Lung (tissue), 12 donors: ENCODE measurements around the gene C1orf210. TPM values are rescaled to one million over a fixed set of nuclear protein-coding genes. Genes with fewer than 3 reads are reported as not detected.
A peak's percentile ranks its signal among the peaks of the same experiment; 100 is the strongest.

Experiments used
- ATAC-seq: fragments of 200-7000 bp; cut with Tn5 transposase; one replicate; pipeline ENCODE4 v1.9.1; 2020; ENCODE audit warnings: moderate number of reproducible peaks; ENCODE audit not compliant: insufficient read depth, low FRiP score
- DNase-seq, 3 donors: peaks; one replicate each; pipeline ENCODE4 v3.0.0-alpha.2; 2013 to 2017
- H3K27ac ChIP-seq, 2 donors: one replicate each; pipeline ENCODE4 v1.5.1; 2013; ENCODE audit warnings: mild to moderate bottlenecking in 2 of 2, moderate library complexity in 2 of 2, control low read depth in 1 of 2, inconsistent platforms in 1 of 2, low read depth in 1 of 2, low read length in 1 of 2
- H3K27me3 ChIP-seq, 3 donors: one replicate each; pipeline ENCODE4 v1.5.1; 2013; ENCODE audit warnings: low read length in 2 of 3; ENCODE audit not compliant: control insufficient read depth in 3 of 3, insufficient read depth in 3 of 3
- H3K36me3 ChIP-seq, 4 donors: one replicate each; pipeline ENCODE4 v1.5.1; 2013; ENCODE audit warnings: low read length in 4 of 4, mild to moderate bottlenecking in 1 of 4, moderate library complexity in 1 of 4; ENCODE audit not compliant: control insufficient read depth in 4 of 4, insufficient read depth in 4 of 4
- H3K4me1 ChIP-seq, 5 donors: one replicate each; pipeline ENCODE4 v1.5.1; 2013; ENCODE audit warnings: low read length in 5 of 5, mild to moderate bottlenecking in 2 of 5, moderate library complexity in 1 of 5; ENCODE audit not compliant: control insufficient read depth in 5 of 5, insufficient read depth in 5 of 5
- H3K4me3 ChIP-seq: one replicate; pipeline ENCODE4 v1.5.1; 2013; ENCODE audit warnings: mild to moderate bottlenecking, control low read depth, moderate library complexity
- H3K9ac ChIP-seq, 2 donors: one replicate each; pipeline ENCODE4 v1.5.1; 2013; ENCODE audit warnings: low read length in 2 of 2, control low read depth in 1 of 2; ENCODE audit not compliant: insufficient read depth in 1 of 2
- H3K9me3 ChIP-seq, 4 donors: one replicate each; pipeline ENCODE4 v1.5.1; 2013; ENCODE audit warnings: low read length in 3 of 4, mild to moderate bottlenecking in 1 of 4, moderate library complexity in 1 of 4; ENCODE audit not compliant: control insufficient read depth in 4 of 4, insufficient read depth in 3 of 4
- CTCF ChIP-seq: IDR thresholded peaks from 2 replicates; pipeline ENCODE4 v1.5.1; 2012; ENCODE audit warnings: mild to moderate bottlenecking; ENCODE audit errors: control extremely low read depth, extremely low read depth
- WGBS, 2 donors: extraction: QIAGEN DNeasy Blood & Tissue Kit; methylation state at CpG; one replicate each; pipeline ENCODE4 v1.1.7; 2013; 5-methylcytosine and 5-hydroxymethylcytosine counted together
- polyA plus RNA-seq, 2 donors: library from polyadenylated mRNA; stranded (reverse); fragments of 200-250 nt; gene quantifications; one replicate each; pipeline ENCODE4 v1.2.1, GENCODE V29; 2013
- total RNA-seq, 2 donors: library from RNA; depleted of rRNA in 1 of 2; stranded (reverse); fragments of >200 nt in 1 of 2; gene quantifications; one replicate each; pipeline ENCODE4 v1.2.1, GENCODE V29; 2014 to 2021
- donor health status: control.
- donor health status: control.
- donor health status: Bipolar disorder and iron deficiency.
- donor health status: healthy.
- donor health status: DM: yes; HTN: yes; CAD: no.

The C1orf210 gene
- total and polyA plus RNA-seq, 4 donors = 10.4 to 25.9 (median 21.0) TPM

GRCh38 chr1:43298055-43298454, 12.7 kb upstream of the C1orf210 start:
- peaks cover 2 to 26% (median 15%) of the 10 kb centered on the region in 5 donors for H3K4me1 ChIP-seq

GRCh38 chr1:43296207-43296606, 10.8 kb upstream of the C1orf210 start:
- 40 to 62% methylated on average over 1 of the region's 1 CpG for WGBS, 2 donors
- no peak overlapping the region for H3K4me3 ChIP-seq
- ATAC-seq = no peak
- no peaks in the 10 kb centered on the region for H3K27me3 ChIP-seq
- peaks cover 0 to 19% (median 14%) of the 10 kb centered on the region in 5 donors for H3K4me1 ChIP-seq
- DNase-seq = no peak
- H3K9ac ChIP-seq = peak overlapping the region in 1 of 2 donors; percentile 43
- no peak for TF ChIP-seq CTCF
- no peaks in the 10 kb centered on the region for H3K36me3 ChIP-seq
- H3K9me3 ChIP-seq = no peaks in the 10 kb centered on the region
- H3K27ac ChIP-seq = peak overlapping the region in 1 of 2 donors; percentile 6

More at GRCh38 chr1:43298055-43298454, 12.7 kb upstream of the C1orf210 start:
- H3K4me3 ChIP-seq = no peak overlapping the region
- H3K36me3 ChIP-seq = no peaks in the 10 kb centered on the region
- H3K9me3 ChIP-seq = no peaks in the 10 kb centered on the region
- WGBS, 2 donors = 89% methylated on average over 1 of the region's 1 CpG
- H3K27ac ChIP-seq = no peak overlapping the region
- H3K9ac ChIP-seq = no peak overlapping the region
- DNase-seq = no peak
- H3K27me3 ChIP-seq = no peaks in the 10 kb centered on the region
- no peak for TF ChIP-seq CTCF
- no peak for ATAC-seq

DNA sequence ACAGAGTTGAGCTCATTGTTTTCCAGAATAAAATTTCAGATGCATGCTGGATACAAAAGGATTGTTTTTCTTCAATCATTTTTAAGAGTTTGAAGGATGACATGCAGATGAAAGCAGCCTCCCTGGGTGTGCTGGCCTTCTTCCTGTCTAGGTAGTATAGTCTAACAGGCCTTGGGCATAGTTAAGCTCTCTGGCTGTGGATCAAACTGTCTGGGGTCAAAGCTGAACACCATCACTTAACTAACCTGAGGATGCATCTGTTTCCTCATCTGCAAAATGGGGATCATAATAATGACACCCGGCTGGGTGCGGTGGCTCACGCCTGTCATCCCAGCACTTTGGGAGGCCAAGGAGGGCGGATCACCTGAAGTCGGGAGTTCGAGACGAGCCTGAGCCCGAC, 9.4 kb upstream of the C1orf210 start:
- ATAC-seq (no peak), DNase-seq (no peak)
- Histone ChIP-seq H3K36me3 (no peaks in the 10 kb centered on the region), H3K4me1 (peaks cover 0 to 17% (median 14%) of the 10 kb centered on the region in 5 donors), H3K4me3 (no peak overlapping the region), H3K9me3 (no peaks in the 10 kb centered on the region), H3K9ac (no peak overlapping the region), H3K27me3 (no peaks in the 10 kb centered on the region), H3K27ac (peak overlapping the region; percentile 26)
- 65 to 75% methylated on average over 8 of the region's 8 CpGs for WGBS, 2 donors
- no peak for TF ChIP-seq CTCF
